A549 (cell line): ENCODE measurements around the gene OPCML. TPM values are rescaled to one million over a fixed set of nuclear protein-coding genes. Genes with fewer than 3 reads are reported as not detected.

Source experiments
- ATAC-seq, 2 experiments: fragments of 200-7000 bp in 1 of 2; fragments of >200 bp in 1 of 2; cut with Nextera tagmentation in 1 of 2; cut with Tn5 transposase in 1 of 2; 3 replicates each; pipeline versions ENCODE4 v1.8.0 to v1.9.1; 2018 to 2020; ENCODE audit warnings: mild to moderate bottlenecking in 1 of 2, moderate library complexity in 1 of 2
- CTCF ChIA-PET: fragments of 300-600 bp; sonication (Branson Sonifier 250); formaldehyde crosslinking; extraction: SDS; loops from one replicate; lab custom pipeline; 2021; ENCODE audit warnings: antibody characterized with exemption, inconsistent platforms; lab: Yijun Ruan, JAX
- POLR2A ChIA-PET: fragments of 350-600 bp; formaldehyde crosslinking; extraction: SDS; loops from one replicate; lab custom pipeline; 2021; ENCODE audit warnings: antibody characterized with exemption, inconsistent platforms; lab: Yijun Ruan, JAX
- DNase-seq, 2 experiments: peaks; one replicate each; pipeline versions ENCODE4 v3.0.0 to v3.0.0-alpha.2; 2011 to 2016; ENCODE audit warnings: low read depth in 1 of 2, low spot score in 1 of 2
- FAIRE-seq: peaks from 2 replicates; lab custom pipeline; 2011; peaks lifted over from hg19 to GRCh38; lab: Jason Lieb, UNC
- H3K27ac ChIP-seq, 2 experiments: fragments of >200 bp; sonication (Bioruptor Twin); formaldehyde crosslinking; 3 replicates each; pipeline ENCODE4 v1.5.1; 2016 to 2017
- H3K4me1 ChIP-seq: fragments of >200 bp; sonication (Bioruptor Twin); formaldehyde crosslinking; 3 replicates; pipeline ENCODE4 v1.6.1; 2016
- H3K4me2 ChIP-seq: fragments of >200 bp; sonication (Bioruptor Twin); formaldehyde crosslinking; 3 replicates; pipeline ENCODE4 v1.6.1; 2016
- H3K4me3 ChIP-seq: fragments of >200 bp; sonication (Bioruptor Twin); formaldehyde crosslinking; 3 replicates; pipeline ENCODE4 v1.5.1; 2016
- H3K9me3 ChIP-seq: fragments of >200 bp; sonication (Bioruptor Twin); formaldehyde crosslinking; 3 replicates; pipeline ENCODE4 v1.6.1; 2016
- ATOH8 ChIP-seq: fragments of 250-450 bp; sonication (Bioruptor Pico); IDR thresholded peaks from 2 replicates; pipeline ENCODE4 v1.5.0; 2020; ENCODE audit warnings: low read depth, mild to moderate bottlenecking, moderate library complexity
- BHLHE40 ChIP-seq: IDR thresholded peaks from 2 replicates; pipeline ENCODE4 v1.6.1; 2012; ENCODE audit warnings: low read depth, low read length, inconsistent platforms
- CBX2 ChIP-seq: fragments of 200-600 bp; sonication (generic); IDR thresholded peaks from 2 replicates; pipeline ENCODE4 v1.6.1; 2016; ENCODE audit warnings: low read depth, mild to moderate bottlenecking, borderline replicate concordance
- CBX8 ChIP-seq: fragments of 200-600 bp; sonication (generic); IDR thresholded peaks from 2 replicates; pipeline ENCODE4 v1.6.1; 2016
- CHD4 ChIP-seq: fragments of 200-600 bp; sonication (generic); IDR thresholded peaks from 2 replicates; pipeline ENCODE4 v1.6.1; 2016; ENCODE audit warnings: antibody characterized with exemption, mild to moderate bottlenecking, borderline replicate concordance
- EHMT2 ChIP-seq: fragments of 200-600 bp; sonication (generic); IDR thresholded peaks from 2 replicates; pipeline ENCODE4 v1.6.1; 2016; ENCODE audit warnings: antibody characterized with exemption, low read depth, mild to moderate bottlenecking, moderate library complexity
- EP300 ChIP-seq, 2 experiments: fragments of >200 bp; sonication (Bioruptor Twin); formaldehyde crosslinking; IDR thresholded peaks; 2 replicates in 1 of 2; 3 replicates in 1 of 2; pipeline ENCODE4 v1.6.1; 2016 to 2017
- ESRRA ChIP-seq: fragments of 150-350 bp; IDR thresholded peaks from 2 replicates; pipeline ENCODE4 v1.6.1; 2014; ENCODE audit warnings: mild to moderate bottlenecking, low read length, borderline replicate concordance
- FOSB ChIP-seq: fragments of 250-450 bp; sonication (Bioruptor Pico); IDR thresholded peaks from 2 replicates; pipeline ENCODE4 v1.5.0; 2020; ENCODE audit warnings: mild to moderate bottlenecking, moderate library complexity
- FOSL2 ChIP-seq, 2 experiments: fragments of 450-650 bp in 1 of 2; fragments of >200 bp in 1 of 2; sonication (Bioruptor Twin) in 1 of 2; formaldehyde crosslinking; IDR thresholded peaks; 2 replicates each; pipeline versions ENCODE4 v1.5.0 to v1.6.1; 2016 to 2020; ENCODE audit warnings: mild to moderate bottlenecking in 1 of 2, moderate library complexity in 1 of 2
- GATA3 ChIP-seq: IDR thresholded peaks from 2 replicates; pipeline ENCODE4 v1.6.1; 2012; ENCODE audit warnings: borderline replicate concordance
- HDAC2 ChIP-seq: fragments of 200-600 bp; sonication (generic); IDR thresholded peaks from 2 replicates; pipeline ENCODE4 v1.6.1; 2016
- HOXB13 ChIP-seq: fragments of 250-450 bp; sonication (Bioruptor Pico); IDR thresholded peaks from 2 replicates; pipeline ENCODE4 v1.5.0; 2020; ENCODE audit warnings: low read depth, mild to moderate bottlenecking, moderate library complexity
- JUN ChIP-seq, 2 experiments: fragments of >200 bp; sonication (Bioruptor Twin); formaldehyde crosslinking; IDR thresholded peaks; 2 replicates in 1 of 2; 3 replicates in 1 of 2; pipeline ENCODE4 v1.6.1; 2016 to 2017
- MAFK ChIP-seq: fragments of 450-650 bp; IDR thresholded peaks from 2 replicates; pipeline ENCODE4 v1.6.1; 2014; ENCODE audit not compliant: partially characterized antibody
- MYC ChIP-seq: IDR thresholded peaks from 2 replicates; pipeline ENCODE4 v1.6.1; 2012; ENCODE audit warnings: mild to moderate bottlenecking, inconsistent platforms, low read length, improper control_type of control experiment, borderline replicate concordance
- NPAS2 ChIP-seq: fragments of 250-450 bp; sonication (Bioruptor Pico); IDR thresholded peaks from 2 replicates; pipeline ENCODE4 v1.8.0; 2022; ENCODE audit warnings: mild to moderate bottlenecking, moderate library complexity, borderline replicate concordance
- NR3C1 ChIP-seq: fragments of >200 bp; sonication (Bioruptor Twin); formaldehyde crosslinking; IDR thresholded peaks from 3 replicates; pipeline ENCODE4 v1.6.1; 2017
- PHF8 ChIP-seq: fragments of 200-600 bp; sonication (generic); IDR thresholded peaks from 2 replicates; pipeline ENCODE4 v1.6.1; 2016; ENCODE audit warnings: low read depth, mild to moderate bottlenecking, antibody characterized with exemption, moderate library complexity, borderline replicate concordance
- POLR2A ChIP-seq: IDR thresholded peaks from 2 replicates; pipeline ENCODE4 v1.6.1; 2012; ENCODE audit warnings: mild to moderate bottlenecking, low read length
- POLR2AphosphoS2 ChIP-seq: conservative IDR thresholded peaks from 2 replicates; pipeline ENCODE4 v1.6.1; 2012; ENCODE audit warnings: low read length, improper control_type of control experiment, inconsistent platforms
- RARB ChIP-seq: fragments of 250-450 bp; sonication (Bioruptor Pico); IDR thresholded peaks from 2 replicates; pipeline ENCODE4 v1.8.0; 2021; ENCODE audit warnings: mild to moderate bottlenecking, moderate library complexity
- RFX5 ChIP-seq: fragments of 450-650 bp; IDR thresholded peaks from 2 replicates; pipeline ENCODE4 v1.7.1; 2014; ENCODE audit warnings: antibody characterized with exemption, mild to moderate bottlenecking, moderate library complexity
- ZFP36 ChIP-seq: fragments of 450-650 bp; IDR thresholded peaks from 2 replicates; pipeline ENCODE4 v1.6.1; 2014; ENCODE audit warnings: borderline replicate concordance; ENCODE audit not compliant: partially characterized antibody
- ZNF302 ChIP-seq: fragments of 250-450 bp; sonication (Bioruptor Pico); IDR thresholded peaks from 2 replicates; pipeline ENCODE4 v1.9.0; 2021; ENCODE audit warnings: inconsistent platforms, mild to moderate bottlenecking, moderate library complexity
- whole genome bisulfite sequencing: methylation state at CpG from one replicate; pipeline ENCODE4 v1.1.6; 2017; ENCODE audit errors: missing lambda C conversion rate; 5-methylcytosine and 5-hydroxymethylcytosine counted together
- polyA plus RNA-seq, 4 experiments: library from polyadenylated mRNA; depleted of rRNA in 3 of 4; stranded (reverse); fragments of >200 nt; fragmentation: RNase III in 1 of 4; extraction: RNeasy Plus Mini Kit Qiagen cat#74134 plus additional on column Dnase treatment in 1 of 4; gene quantifications; 2 replicates in 3 of 4; 3 replicates in 1 of 4; pipeline ENCODE4 v1.2.3, GENCODE V29; 2011 to 2017
- TF ChIP-seq, protein P1 (sequence below): fragments of >200 bp; sonication (Bioruptor Twin); formaldehyde crosslinking; IDR thresholded peaks from 2 replicates; pipeline ENCODE4 v1.6.1; 2016
- TF ChIP-seq, protein P2 (sequence below): fragments of 200-600 bp; sonication (generic); IDR thresholded peaks from 2 replicates; pipeline ENCODE4 v1.6.1; 2016; ENCODE audit warnings: antibody characterized with exemption, mild to moderate bottlenecking, moderate library complexity
- TF ChIP-seq, protein P3 (sequence below): fragments of 450-650 bp; IDR thresholded peaks from 2 replicates; pipeline ENCODE4 v1.6.1; 2014; ENCODE audit warnings: antibody characterized with exemption

Gene OPCML
- polyA plus RNA-seq, 2 of the 4 experiments (the other 2 are of a cell fraction): not detected

DNA sequence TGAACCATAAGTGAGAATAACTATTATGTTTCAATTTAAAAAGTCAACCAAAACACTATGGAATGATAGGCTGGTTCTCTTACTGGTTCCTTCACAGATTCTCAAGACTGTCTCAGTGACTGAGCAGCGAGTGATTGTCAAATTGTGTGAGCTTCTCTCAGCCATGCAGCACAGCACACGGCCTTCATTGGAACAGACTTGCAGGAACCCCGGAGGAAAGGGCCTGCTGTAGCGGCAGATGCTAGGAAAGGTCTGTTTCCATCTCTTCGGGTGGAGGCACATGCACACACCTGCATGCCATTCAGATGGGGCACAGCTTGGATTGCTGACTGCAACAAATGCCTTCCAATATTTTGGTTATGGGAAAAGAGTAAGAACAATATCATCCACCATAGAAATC, 741.8 kb downstream of the OPCML start:
- no peaks in the 10 kb centered on the region for H3K4me1 ChIP-seq
- FAIRE-seq: no peak
- H3K9me3 ChIP-seq: no peaks in the 10 kb centered on the region
- ATAC-seq: no peak
- no peak for DNase-seq
- ChIA-PET POLR2A (interaction anchor here (0.5 kb wide), 1 partner anchor 837 kb away, joined by 8 read pairs; no protein-coding TSS in a partner anchor), CTCF (no interaction called here)
- TF ChIP-seq RFX5 (no peak), RARB (no peak), MAFK (no peak), ATOH8 (no peak), NPAS2 (CRISPR knock-in tag) (no peak), FOSL2 (IDR thresholded peaks at IDR 0.05) (no peak), FOSL2 (CRISPR knock-in tag; IDR thresholded peaks at IDR 0.05) (no peak), ZNF302 (CRISPR knock-in tag) (no peak), CBX8 (no peak), NR3C1 (no peak), FOSB (CRISPR knock-in tag) (no peak), HDAC2 (no peak), GATA3 (no peak), ZFP36 (no peak), CBX2 (no peak)
- TF ChIP-seq, protein P1, sequence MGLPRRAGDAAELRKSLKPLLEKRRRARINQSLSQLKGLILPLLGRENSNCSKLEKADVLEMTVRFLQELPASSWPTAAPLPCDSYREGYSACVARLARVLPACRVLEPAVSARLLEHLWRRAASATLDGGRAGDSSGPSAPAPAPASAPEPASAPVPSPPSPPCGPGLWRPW: no peak
- TF ChIP-seq, protein P2, sequence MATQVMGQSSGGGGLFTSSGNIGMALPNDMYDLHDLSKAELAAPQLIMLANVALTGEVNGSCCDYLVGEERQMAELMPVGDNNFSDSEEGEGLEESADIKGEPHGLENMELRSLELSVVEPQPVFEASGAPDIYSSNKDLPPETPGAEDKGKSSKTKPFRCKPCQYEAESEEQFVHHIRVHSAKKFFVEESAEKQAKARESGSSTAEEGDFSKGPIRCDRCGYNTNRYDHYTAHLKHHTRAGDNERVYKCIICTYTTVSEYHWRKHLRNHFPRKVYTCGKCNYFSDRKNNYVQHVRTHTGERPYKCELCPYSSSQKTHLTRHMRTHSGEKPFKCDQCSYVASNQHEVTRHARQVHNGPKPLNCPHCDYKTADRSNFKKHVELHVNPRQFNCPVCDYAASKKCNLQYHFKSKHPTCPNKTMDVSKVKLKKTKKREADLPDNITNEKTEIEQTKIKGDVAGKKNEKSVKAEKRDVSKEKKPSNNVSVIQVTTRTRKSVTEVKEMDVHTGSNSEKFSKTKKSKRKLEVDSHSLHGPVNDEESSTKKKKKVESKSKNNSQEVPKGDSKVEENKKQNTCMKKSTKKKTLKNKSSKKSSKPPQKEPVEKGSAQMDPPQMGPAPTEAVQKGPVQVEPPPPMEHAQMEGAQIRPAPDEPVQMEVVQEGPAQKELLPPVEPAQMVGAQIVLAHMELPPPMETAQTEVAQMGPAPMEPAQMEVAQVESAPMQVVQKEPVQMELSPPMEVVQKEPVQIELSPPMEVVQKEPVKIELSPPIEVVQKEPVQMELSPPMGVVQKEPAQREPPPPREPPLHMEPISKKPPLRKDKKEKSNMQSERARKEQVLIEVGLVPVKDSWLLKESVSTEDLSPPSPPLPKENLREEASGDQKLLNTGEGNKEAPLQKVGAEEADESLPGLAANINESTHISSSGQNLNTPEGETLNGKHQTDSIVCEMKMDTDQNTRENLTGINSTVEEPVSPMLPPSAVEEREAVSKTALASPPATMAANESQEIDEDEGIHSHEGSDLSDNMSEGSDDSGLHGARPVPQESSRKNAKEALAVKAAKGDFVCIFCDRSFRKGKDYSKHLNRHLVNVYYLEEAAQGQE: no peak
- 14% methylated on average over 5 of the region's 5 CpGs for WGBS
- H3K27ac ChIP-seq: no peak overlapping the region
- H3K4me2 ChIP-seq: no peak overlapping the region
- H3K4me3 ChIP-seq: no peak overlapping the region

GRCh38 chr11:132788816-132789325, 743.4 kb downstream of the OPCML start:
- Histone ChIP-seq H3K9me3 (no peaks in the 10 kb centered on the region), H3K4me2 (no peak overlapping the region), H3K4me1 (no peaks in the 10 kb centered on the region), H3K27ac (no peak overlapping the region), H3K4me3 (no peak overlapping the region)
- ATAC-seq (no peak), FAIRE-seq (no peak), DNase-seq (no peak)
- ChIA-PET CTCF (no interaction called here), POLR2A (no interaction called here)
- WGBS: 2% methylated on average over 6 of the region's 6 CpGs
- TF ChIP-seq PHF8 (no peak), EHMT2 (no peak), POLR2AphosphoS2 (no peak), RARB (no peak), MYC (no peak), BHLHE40 (no peak), JUN (IDR thresholded peaks at IDR 0.05) (no peak), ESRRA (no peak), POLR2A (no peak), HOXB13 (no peak), EP300 (IDR thresholded peaks at IDR 0.05) (no peak), ATOH8 (no peak), NPAS2 (CRISPR knock-in tag) (no peak), CHD4 (no peak), ZFP36 (no peak)
- TF ChIP-seq, protein P2: no peak
- TF ChIP-seq, protein P3, sequence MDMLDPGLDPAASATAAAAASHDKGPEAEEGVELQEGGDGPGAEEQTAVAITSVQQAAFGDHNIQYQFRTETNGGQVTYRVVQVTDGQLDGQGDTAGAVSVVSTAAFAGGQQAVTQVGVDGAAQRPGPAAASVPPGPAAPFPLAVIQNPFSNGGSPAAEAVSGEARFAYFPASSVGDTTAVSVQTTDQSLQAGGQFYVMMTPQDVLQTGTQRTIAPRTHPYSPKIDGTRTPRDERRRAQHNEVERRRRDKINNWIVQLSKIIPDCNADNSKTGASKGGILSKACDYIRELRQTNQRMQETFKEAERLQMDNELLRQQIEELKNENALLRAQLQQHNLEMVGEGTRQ: no peak
